ENCODE results near the gene FOXC1. TPM values are rescaled to one million over a fixed set of nuclear protein-coding genes. Genes with fewer than 3 reads are reported as not detected.

Gene FOXC1
- 0.10 and 0.27 TPM in 2 replicates for total RNA-seq (2014; rRNA removed; shearing (Covaris generic))
- 0.13 and 0.21 TPM in 2 replicates for polyA plus RNA-seq (2016; fragmentation: Nextera tagmentation; extraction: Ambion mirVana)
- long read RNA-seq: 0 reads

DNA sequence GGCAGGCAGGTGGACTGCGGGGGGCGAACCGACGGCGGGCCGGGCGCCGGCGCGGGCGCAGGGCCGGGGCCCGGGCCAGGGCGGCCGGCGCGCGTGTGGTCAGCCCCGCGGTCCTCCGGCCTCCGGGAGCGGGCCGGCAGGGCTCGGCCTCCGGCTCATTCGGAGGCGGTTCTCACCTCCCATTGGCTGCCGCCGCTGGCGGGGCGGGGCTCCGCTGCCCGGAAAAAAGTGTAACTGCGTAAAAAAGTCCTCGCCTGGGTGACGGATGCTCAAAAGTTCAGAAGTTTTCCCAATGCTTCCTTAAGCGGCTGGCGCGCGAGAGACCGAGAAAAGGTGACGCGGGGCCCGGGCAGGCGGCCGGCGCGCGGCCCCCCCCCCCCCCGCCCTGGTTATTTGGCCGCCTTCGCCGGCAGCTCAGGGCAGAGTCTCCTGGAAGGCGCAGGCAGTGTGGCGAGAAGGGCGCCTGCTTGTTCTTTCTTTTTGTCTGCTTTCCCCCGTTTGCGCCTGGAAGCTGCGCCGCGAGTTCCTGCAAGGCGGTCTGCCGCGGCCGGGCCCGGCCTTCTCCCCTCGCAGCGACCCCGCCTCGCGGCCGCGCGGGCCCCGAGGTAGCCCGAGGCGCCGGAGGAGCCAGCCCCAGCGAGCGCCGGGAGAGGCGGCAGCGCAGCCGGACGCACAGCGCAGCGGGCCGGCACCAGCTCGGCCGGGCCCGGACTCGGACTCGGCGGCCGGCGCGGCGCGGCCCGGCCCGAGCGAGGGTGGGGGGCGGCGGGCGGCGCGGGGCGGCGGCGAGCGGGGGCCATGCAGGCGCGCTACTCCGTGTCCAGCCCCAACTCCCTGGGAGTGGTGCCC lies at the start of gene FOXC1:
TSS of gene FOXC1 (plus strand) at position 268 of the 849 bp plus-strand sequence. CDS start at position 799, 531 bp downstream.
- H3K36me3 ChIP-seq (ENCODE audit: insufficient read depth): no peaks in the 10 kb centered on the region
- peaks cover 11% of the 10 kb centered on the region; the same call in 1 of the 2 replicates for H3F3A ChIP-seq (replicated peaks; ENCODE audit: low read depth)
- Mint-ChIP-seq H3K4me1 (peaks cover 46% of the 10 kb centered on the region), H3K36me3 (ENCODE audit: low read depth) (no peaks in the 10 kb centered on the region; the same call in 2 of the 3 replicates), H3K27ac (no peak within 1 kb of the TSS), H3K9me3 (peaks cover 8% of the 10 kb centered on the region; the same call in 2 of the 3 replicates), H3K27me3 (ENCODE audit: insufficient read depth, low read depth, poor library complexity) (peaks cover 81% of the 10 kb centered on the region), H3K4me3 (peak within 1 kb of the TSS; percentile 64)
- peaks cover 40% of the 10 kb centered on the region for H3K4me1 ChIP-seq (ENCODE audit: insufficient read depth)
- H2AFZ ChIP-seq: peak within 1 kb of the TSS; percentile 43; the same call in 1 of the 2 replicates
- TF ChIP-seq POLR2AphosphoS5 (IDR thresholded peaks at IDR 0.05; ENCODE audit: low read depth) (no peak), CREB1 (CRISPR knock-in tag; IDR thresholded peaks at IDR 0.05; ENCODE audit: low read depth) (no peak), EZH2phosphoT487 (IDR thresholded peaks at IDR 0.05; ENCODE audit: unreplicated experiment) (peak; percentile 36), EZH2 (IDR thresholded peaks at IDR 0.05; ENCODE audit: low read depth, unreplicated experiment) (peak; percentile 82), ZNF331 (CRISPR knock-in tag; IDR thresholded peaks at IDR 0.05; ENCODE audit: low read depth) (no peak), STAT1 (IDR thresholded peaks at IDR 0.05; ENCODE audit: unreplicated experiment) (no peak)
- TF ChIP-seq, protein P1, sequence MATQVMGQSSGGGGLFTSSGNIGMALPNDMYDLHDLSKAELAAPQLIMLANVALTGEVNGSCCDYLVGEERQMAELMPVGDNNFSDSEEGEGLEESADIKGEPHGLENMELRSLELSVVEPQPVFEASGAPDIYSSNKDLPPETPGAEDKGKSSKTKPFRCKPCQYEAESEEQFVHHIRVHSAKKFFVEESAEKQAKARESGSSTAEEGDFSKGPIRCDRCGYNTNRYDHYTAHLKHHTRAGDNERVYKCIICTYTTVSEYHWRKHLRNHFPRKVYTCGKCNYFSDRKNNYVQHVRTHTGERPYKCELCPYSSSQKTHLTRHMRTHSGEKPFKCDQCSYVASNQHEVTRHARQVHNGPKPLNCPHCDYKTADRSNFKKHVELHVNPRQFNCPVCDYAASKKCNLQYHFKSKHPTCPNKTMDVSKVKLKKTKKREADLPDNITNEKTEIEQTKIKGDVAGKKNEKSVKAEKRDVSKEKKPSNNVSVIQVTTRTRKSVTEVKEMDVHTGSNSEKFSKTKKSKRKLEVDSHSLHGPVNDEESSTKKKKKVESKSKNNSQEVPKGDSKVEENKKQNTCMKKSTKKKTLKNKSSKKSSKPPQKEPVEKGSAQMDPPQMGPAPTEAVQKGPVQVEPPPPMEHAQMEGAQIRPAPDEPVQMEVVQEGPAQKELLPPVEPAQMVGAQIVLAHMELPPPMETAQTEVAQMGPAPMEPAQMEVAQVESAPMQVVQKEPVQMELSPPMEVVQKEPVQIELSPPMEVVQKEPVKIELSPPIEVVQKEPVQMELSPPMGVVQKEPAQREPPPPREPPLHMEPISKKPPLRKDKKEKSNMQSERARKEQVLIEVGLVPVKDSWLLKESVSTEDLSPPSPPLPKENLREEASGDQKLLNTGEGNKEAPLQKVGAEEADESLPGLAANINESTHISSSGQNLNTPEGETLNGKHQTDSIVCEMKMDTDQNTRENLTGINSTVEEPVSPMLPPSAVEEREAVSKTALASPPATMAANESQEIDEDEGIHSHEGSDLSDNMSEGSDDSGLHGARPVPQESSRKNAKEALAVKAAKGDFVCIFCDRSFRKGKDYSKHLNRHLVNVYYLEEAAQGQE (IDR thresholded peaks at IDR 0.05; ENCODE audit: unreplicated experiment): no peak
- peaks cover 14% of the 10 kb centered on the region for H4K20me1 ChIP-seq (replicated peaks; ENCODE audit: insufficient read depth)
- H3K9me2 ChIP-seq (ENCODE audit: insufficient read depth): no peaks in the 10 kb centered on the region
- H3K4me3 ChIP-seq: peak within 1 kb of the TSS; percentile 53
- peak within 1 kb of the TSS; percentile 83 for H3K4me2 ChIP-seq
- H3K27ac ChIP-seq (ENCODE audit: low read depth): no peak within 1 kb of the TSS
- peaks cover 97% of the 10 kb centered on the region for H3K27me3 ChIP-seq (ENCODE audit: insufficient read depth)
- no peaks in the 10 kb centered on the region for H3K79me2 ChIP-seq (replicated peaks; ENCODE audit: insufficient read depth)
- ATAC-seq: peak; percentile 4
- peak; percentile 80 for DNase-seq (ENCODE audit: low spot score)

DNA sequence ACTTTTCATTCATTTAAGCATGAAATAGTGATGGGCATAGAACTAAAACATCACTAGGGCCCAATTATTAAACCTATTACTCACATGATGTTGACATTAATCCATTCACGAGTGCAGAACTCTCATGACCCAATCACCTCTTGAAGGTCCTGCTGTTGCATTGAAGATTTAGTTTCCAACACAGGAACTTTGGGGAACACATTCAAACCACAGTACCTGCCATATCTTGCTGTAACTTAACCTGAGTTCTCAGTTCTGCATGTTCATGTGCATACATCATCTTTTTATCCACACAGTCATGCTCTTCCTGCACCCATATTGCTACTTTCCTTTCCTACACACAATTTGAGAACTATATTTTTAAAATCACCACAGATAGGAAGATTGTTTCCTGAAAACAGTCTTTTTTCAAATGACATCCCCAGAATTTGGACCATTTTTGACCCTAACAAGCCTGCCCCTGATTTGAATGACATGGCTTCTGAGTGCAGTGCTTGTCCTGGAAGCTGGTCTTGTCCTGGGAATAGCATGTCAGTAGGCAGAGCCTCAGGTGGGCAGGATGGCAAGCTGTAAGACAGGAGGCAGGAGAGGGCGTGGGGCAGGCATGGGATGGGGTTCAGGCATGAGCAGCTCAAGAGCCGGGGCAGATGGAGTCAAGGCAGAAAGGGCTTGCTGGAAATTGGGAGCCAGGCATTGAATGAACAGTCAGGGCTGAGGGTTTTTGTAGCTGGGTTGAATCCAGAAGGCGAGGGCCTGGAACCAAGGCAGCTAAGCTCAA lies 49.2 kb upstream of the FOXC1 start:
- H3K79me2 ChIP-seq (replicated peaks; ENCODE audit: insufficient read depth): no peaks in the 10 kb centered on the region
- no peak overlapping the region for H3K27ac ChIP-seq (ENCODE audit: low read depth)
- H2AFZ ChIP-seq: no peak overlapping the region
- no peak for ATAC-seq
- Mint-ChIP-seq H3K4me3 (no peak overlapping the region), H3K4me1 (peaks cover 11% of the 10 kb centered on the region), H3K27me3 (ENCODE audit: insufficient read depth, low read depth, poor library complexity) (peaks cover 5% of the 10 kb centered on the region), H3K36me3 (ENCODE audit: low read depth) (no peaks in the 10 kb centered on the region), H3K27ac (no peak overlapping the region), H3K9me3 (no peaks in the 10 kb centered on the region; the same call in 2 of the 3 replicates)
- peaks cover 12% of the 10 kb centered on the region for H3K4me1 ChIP-seq (ENCODE audit: insufficient read depth)
- no peak overlapping the region for H3K4me3 ChIP-seq
- DNase-seq (ENCODE audit: low spot score): no peak
- no peak overlapping the region for H3K4me2 ChIP-seq
- no peaks in the 10 kb centered on the region for H3K27me3 ChIP-seq (ENCODE audit: insufficient read depth)
- no peaks in the 10 kb centered on the region for H3K36me3 ChIP-seq (ENCODE audit: insufficient read depth)
- no peaks in the 10 kb centered on the region for H4K20me1 ChIP-seq (replicated peaks; ENCODE audit: insufficient read depth)
- H3K9me2 ChIP-seq (ENCODE audit: insufficient read depth): no peaks in the 10 kb centered on the region
- H3F3A ChIP-seq (replicated peaks; ENCODE audit: low read depth): no peaks in the 10 kb centered on the region
- TF ChIP-seq, protein P1 (IDR thresholded peaks at IDR 0.05; ENCODE audit: unreplicated experiment): no peak
- TF ChIP-seq, protein P2, sequence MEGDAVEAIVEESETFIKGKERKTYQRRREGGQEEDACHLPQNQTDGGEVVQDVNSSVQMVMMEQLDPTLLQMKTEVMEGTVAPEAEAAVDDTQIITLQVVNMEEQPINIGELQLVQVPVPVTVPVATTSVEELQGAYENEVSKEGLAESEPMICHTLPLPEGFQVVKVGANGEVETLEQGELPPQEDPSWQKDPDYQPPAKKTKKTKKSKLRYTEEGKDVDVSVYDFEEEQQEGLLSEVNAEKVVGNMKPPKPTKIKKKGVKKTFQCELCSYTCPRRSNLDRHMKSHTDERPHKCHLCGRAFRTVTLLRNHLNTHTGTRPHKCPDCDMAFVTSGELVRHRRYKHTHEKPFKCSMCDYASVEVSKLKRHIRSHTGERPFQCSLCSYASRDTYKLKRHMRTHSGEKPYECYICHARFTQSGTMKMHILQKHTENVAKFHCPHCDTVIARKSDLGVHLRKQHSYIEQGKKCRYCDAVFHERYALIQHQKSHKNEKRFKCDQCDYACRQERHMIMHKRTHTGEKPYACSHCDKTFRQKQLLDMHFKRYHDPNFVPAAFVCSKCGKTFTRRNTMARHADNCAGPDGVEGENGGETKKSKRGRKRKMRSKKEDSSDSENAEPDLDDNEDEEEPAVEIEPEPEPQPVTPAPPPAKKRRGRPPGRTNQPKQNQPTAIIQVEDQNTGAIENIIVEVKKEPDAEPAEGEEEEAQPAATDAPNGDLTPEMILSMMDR (conservative IDR thresholded peaks at IDR 0.05; ENCODE audit: low read depth in 2 of 2): no peak
- no peak for TF ChIP-seq STAT1 (IDR thresholded peaks at IDR 0.05; ENCODE audit: unreplicated experiment)
- TF ChIP-seq ZNF114 (CRISPR knock-in tag; IDR thresholded peaks at IDR 0.05): no peak
- TF ChIP-seq POLR2AphosphoS5 (IDR thresholded peaks at IDR 0.05; ENCODE audit: low read depth): no peak
- TF ChIP-seq NANOG (IDR thresholded peaks at IDR 0.05; ENCODE audit: borderline replicate concordance): no peak
